K562 (cell line): ENCODE data around the gene PTH2.

Experiments used
- ARID1B ChIP-seq: fragments of 450-650 bp; IDR thresholded peaks from 2 replicates; pipeline ENCODE4 v1.6.1; 2016; ENCODE audit warnings: antibody characterized with exemption, mild to moderate bottlenecking, inconsistent platforms
- POLR2AphosphoS5 ChIP-seq: IDR thresholded peaks from 2 replicates; pipeline ENCODE4 v1.6.1; 2011; ENCODE audit warnings: mild to moderate bottlenecking, low read depth, low read length, moderate library complexity; ENCODE audit not compliant: control insufficient read depth, insufficient read depth
- TF ChIP-seq, protein P1 (sequence below), 3 experiments: IDR thresholded peaks in 2 of 3; conservative IDR thresholded peaks in 1 of 3; 2 replicates each; pipeline ENCODE4 v1.5.1; 2011 to 2012; ENCODE audit warnings: low read length in 3 of 3, mild to moderate bottlenecking in 3 of 3, control low read depth in 2 of 3, improper control_type of control experiment in 1 of 3, inconsistent platforms in 1 of 3, low read depth in 1 of 3, mixed read lengths in 1 of 3, moderate library complexity in 1 of 3; ENCODE audit not compliant: insufficient read depth in 2 of 3

GRCh38 chr19:49462492-49462891 is 39.3 kb upstream of the PTH2 start:
- TF ChIP-seq ARID1B (no peak), POLR2AphosphoS5 (no peak)
- TF ChIP-seq, protein P1, sequence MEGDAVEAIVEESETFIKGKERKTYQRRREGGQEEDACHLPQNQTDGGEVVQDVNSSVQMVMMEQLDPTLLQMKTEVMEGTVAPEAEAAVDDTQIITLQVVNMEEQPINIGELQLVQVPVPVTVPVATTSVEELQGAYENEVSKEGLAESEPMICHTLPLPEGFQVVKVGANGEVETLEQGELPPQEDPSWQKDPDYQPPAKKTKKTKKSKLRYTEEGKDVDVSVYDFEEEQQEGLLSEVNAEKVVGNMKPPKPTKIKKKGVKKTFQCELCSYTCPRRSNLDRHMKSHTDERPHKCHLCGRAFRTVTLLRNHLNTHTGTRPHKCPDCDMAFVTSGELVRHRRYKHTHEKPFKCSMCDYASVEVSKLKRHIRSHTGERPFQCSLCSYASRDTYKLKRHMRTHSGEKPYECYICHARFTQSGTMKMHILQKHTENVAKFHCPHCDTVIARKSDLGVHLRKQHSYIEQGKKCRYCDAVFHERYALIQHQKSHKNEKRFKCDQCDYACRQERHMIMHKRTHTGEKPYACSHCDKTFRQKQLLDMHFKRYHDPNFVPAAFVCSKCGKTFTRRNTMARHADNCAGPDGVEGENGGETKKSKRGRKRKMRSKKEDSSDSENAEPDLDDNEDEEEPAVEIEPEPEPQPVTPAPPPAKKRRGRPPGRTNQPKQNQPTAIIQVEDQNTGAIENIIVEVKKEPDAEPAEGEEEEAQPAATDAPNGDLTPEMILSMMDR (IDR thresholded peaks at IDR 0.05 in 2 of 3, conservative IDR thresholded peaks at IDR 0.05 in 1 of 3; ENCODE audit: insufficient read depth in 2 of 3, low read depth in 1 of 3, low read length in 3 of 3) = no peak
